ENCODE measurements around the gene OLFML3. TPM values are rescaled to one million over a fixed set of nuclear protein-coding genes. Genes with fewer than 3 reads are reported as not detected.

Gene OLFML3
- total RNA-seq, 1 donor from 2014 or later, result 26.4 TPM

DNA sequence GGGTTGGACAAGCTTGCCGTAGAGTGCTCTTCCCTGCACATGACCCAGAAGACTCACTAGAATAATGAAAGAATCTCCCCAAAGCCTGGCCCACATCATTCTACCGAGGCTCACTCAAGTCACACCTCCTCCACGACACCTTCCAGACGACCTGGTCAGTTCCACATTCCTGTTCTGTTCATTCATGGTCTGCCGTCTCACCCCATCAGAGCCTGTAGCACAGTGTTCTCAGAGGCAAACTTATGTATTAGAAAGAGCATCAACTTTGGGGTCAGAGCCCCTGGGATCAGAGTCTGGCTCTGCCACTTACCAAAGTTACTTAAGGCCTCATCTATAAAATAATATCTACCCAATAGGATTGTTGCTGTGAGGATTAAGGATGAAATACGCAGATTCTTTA is 7.5 kb downstream of the OLFML3 start:
- TF ChIP-seq, protein P1, sequence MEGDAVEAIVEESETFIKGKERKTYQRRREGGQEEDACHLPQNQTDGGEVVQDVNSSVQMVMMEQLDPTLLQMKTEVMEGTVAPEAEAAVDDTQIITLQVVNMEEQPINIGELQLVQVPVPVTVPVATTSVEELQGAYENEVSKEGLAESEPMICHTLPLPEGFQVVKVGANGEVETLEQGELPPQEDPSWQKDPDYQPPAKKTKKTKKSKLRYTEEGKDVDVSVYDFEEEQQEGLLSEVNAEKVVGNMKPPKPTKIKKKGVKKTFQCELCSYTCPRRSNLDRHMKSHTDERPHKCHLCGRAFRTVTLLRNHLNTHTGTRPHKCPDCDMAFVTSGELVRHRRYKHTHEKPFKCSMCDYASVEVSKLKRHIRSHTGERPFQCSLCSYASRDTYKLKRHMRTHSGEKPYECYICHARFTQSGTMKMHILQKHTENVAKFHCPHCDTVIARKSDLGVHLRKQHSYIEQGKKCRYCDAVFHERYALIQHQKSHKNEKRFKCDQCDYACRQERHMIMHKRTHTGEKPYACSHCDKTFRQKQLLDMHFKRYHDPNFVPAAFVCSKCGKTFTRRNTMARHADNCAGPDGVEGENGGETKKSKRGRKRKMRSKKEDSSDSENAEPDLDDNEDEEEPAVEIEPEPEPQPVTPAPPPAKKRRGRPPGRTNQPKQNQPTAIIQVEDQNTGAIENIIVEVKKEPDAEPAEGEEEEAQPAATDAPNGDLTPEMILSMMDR (IDR thresholded peaks at IDR 0.05), result no peak
- intact Hi-C loops (cut with DNase I), result loop anchor here (10.0 kb wide), 1 partner anchor 768 kb away; the partner anchor contains the start of gene CSDE1
- no peak for DNase-seq (ENCODE audit: low spot score in 2 of 2)
- Histone ChIP-seq H3K27me3 (no peaks in the 10 kb centered on the region), H3K36me3 (no peaks in the 10 kb centered on the region), H3K4me3 (no peak overlapping the region), H3K4me1 (peaks cover 9 to 12% of the 10 kb centered on the region in 2 donors), H3K9me3 (no peaks in the 10 kb centered on the region), H3K27ac (no peak overlapping the region)

DNA sequence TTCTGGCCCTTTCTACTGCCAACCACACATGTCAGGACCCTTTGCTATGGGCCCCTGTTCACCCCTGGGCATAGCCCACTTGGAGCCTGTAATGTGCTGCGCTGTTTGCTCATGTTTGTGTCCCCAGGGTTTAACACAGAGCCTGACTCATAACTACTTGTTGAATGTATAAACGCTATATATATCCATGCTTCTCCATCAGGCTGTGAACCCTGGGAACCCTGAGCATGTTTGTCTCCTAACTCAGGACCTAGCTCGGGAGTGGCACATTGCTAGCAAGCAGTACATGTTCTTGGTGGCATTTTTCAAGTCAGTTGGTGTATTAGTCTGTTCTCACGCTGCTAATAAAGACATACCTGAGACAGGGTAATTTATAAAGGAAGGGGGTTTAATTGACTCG is 8.0 kb downstream of the OLFML3 start:
- Histone ChIP-seq H3K4me1 (peaks cover 9% of the 10 kb centered on the region in 2 donors), H3K27ac (no peak overlapping the region), H3K9me3 (no peaks in the 10 kb centered on the region), H3K4me3 (no peak overlapping the region), H3K27me3 (no peaks in the 10 kb centered on the region), H3K36me3 (no peaks in the 10 kb centered on the region)
- no peak for DNase-seq (ENCODE audit: low spot score in 2 of 2)
- TF ChIP-seq, protein P1 (IDR thresholded peaks at IDR 0.05), result no peak
- intact Hi-C loops (cut with DNase I), result loop anchor here (10.0 kb wide), 1 partner anchor 768 kb away; the partner anchor contains the start of gene CSDE1

DNA sequence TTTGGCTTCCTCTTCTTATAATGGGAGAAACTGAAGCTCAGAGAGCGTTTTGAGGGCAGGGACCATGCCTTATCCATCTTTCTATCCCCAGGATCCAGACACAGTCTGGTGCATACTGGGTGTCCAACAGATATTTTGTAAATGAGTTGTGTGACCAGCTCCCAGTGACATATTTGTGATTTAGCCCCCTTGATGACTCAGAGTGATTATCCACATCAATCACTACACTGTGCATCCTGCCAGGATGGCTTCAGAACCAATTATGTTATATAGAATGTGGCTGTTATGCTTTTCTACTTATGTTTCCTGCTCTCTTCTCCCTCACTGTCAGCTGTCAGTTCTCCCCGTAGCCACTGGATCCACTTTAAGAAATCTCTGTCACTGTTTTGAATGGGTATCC is 11.3 kb downstream of the OLFML3 start:
- Histone ChIP-seq H3K4me3 (no peak overlapping the region), H3K4me1 (no peaks in the 10 kb centered on the region), H3K36me3 (no peaks in the 10 kb centered on the region), H3K9me3 (peaks cover 5 to 16% of the 10 kb centered on the region in 2 donors), H3K27me3 (no peaks in the 10 kb centered on the region), H3K27ac (no peak overlapping the region)
- DNase-seq (ENCODE audit: low spot score in 2 of 2), result no peak
- intact Hi-C loops (cut with DNase I), result no loop called here
- TF ChIP-seq, protein P1 (IDR thresholded peaks at IDR 0.05), result no peak

DNA sequence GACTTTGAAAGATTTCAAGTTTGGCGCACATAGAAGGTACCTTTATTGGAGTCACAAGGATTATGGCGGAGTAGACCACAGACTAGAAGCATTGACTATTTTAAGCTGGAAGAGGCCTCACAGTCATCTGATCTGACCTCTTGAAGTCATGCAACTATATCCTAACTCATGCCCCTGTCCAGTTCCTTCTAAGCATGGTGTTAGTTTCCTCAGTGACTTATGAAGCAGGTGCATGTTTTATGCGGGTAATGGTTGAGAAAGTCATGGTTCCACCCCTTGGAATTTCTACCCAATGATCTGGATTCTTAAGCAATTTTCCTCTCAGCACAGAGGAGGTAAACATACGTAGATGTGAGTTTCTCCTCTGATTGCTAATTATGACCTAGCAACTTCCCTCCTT is 11.7 kb downstream of the OLFML3 start:
- TF ChIP-seq, protein P1 (IDR thresholded peaks at IDR 0.05), result no peak
- Histone ChIP-seq H3K4me1 (no peaks in the 10 kb centered on the region), H3K27ac (no peak overlapping the region), H3K4me3 (no peak overlapping the region), H3K27me3 (no peaks in the 10 kb centered on the region), H3K9me3 (peaks cover 5 to 20% of the 10 kb centered on the region in 2 donors), H3K36me3 (no peaks in the 10 kb centered on the region)
- intact Hi-C loops (cut with DNase I), result no loop called here
- no peak for DNase-seq (ENCODE audit: low spot score in 2 of 2)

DNA sequence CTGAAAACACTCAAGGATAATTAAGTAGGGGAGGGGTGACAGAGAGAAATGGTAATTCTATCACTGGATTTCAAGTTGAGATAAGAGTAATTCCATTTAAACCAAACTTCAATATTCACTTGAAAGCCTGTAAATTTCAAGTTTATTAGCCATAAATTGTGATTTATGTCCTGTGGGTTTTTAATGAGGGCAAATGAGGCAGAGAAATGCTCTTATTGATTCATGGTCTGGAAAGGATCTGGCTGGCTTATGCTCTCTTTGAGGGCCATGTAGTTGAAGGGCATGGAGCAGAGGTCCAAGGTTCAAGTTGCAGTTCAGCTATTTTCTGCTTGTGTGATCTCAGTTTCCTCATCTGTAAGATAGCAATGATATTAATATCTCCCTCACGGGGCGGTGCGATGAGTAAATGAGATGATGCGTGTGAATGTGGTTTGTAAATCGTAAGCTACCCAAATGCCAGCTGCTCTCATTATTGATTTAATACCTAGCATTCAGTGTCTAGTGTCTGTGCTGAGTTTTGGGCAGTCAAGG is 12.3 kb downstream of the OLFML3 start:
- Histone ChIP-seq H3K4me1 (no peaks in the 10 kb centered on the region), H3K27me3 (no peaks in the 10 kb centered on the region), H3K36me3 (no peaks in the 10 kb centered on the region), H3K4me3 (no peak overlapping the region), H3K27ac (no peak overlapping the region), H3K9me3 (peaks cover 5 to 20% of the 10 kb centered on the region in 2 donors)
- intact Hi-C loops (cut with DNase I), result no loop called here
- TF ChIP-seq, protein P1 (IDR thresholded peaks at IDR 0.05), result no peak
- DNase-seq (ENCODE audit: low spot score in 2 of 2), result no peak

DNA sequence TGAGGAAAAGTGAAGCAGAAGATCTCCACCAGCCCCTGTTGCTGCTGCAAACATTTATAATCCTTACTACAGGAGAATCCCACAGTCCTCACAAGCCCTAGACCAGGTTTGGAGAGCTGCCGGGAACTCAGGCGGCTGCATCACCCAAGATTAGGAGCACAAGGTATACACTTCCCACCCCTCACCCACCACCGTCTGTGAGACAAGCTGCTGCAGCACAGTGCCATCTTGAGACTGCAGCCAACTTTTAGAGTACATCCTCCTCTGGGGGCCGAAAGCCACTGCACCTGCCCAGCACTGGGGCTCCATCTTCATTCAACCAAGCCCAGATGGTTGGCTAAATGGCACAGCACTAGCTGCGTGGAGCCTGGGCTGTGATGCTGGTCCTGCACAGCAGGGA is 13.8 kb downstream of the OLFML3 start:
- DNase-seq (ENCODE audit: low spot score in 2 of 2), result no peak

More for the DNA sequence above, 13.8 kb downstream of the OLFML3 start:
- H3K27ac ChIP-seq, result no peak overlapping the region
- H3K36me3 ChIP-seq, result no peaks in the 10 kb centered on the region
- no peaks in the 10 kb centered on the region for H3K27me3 ChIP-seq
- TF ChIP-seq, protein P1 (IDR thresholded peaks at IDR 0.05), result no peak
- H3K4me1 ChIP-seq, result no peaks in the 10 kb centered on the region
- intact Hi-C loops (cut with DNase I), result no loop called here
- H3K4me3 ChIP-seq, result no peak overlapping the region
- peaks cover 5 to 20% of the 10 kb centered on the region in 2 donors for H3K9me3 ChIP-seq
